NK-92 (cell line): ENCODE results near the gene DLK2.
"Not testable (repeated sequence)": the region's sequence is repeated elsewhere in the genome, so short reads cannot be mapped to it uniquely, and the experiment has no call there.

Experiments
- DNase-seq: peaks from one replicate; lab custom pipeline; 2025; ENCODE audit not compliant: unreplicated experiment; lab: John Stamatoyannopoulos, UW

Gene DLK2

GRCh38 chr6:43428874-43429273 is 26.5 kb downstream of the DLK2 start:
- DNase-seq = no peak

- DNase-seq = no peak
These were observed 27.2 kb downstream of the DLK2 start for GRCh38 chr6:43428112-43428570.

- peak; percentile 77 for DNase-seq
These were observed 27.8 kb downstream of the DLK2 start, which contains the start of gene ABCC10 for GRCh38 chr6:43427406-43428111. TSS of gene ABCC10 (plus strand) at chr6:43427541. CDS start at chr6:43427979, 438 bp downstream.

GRCh38 chr6:43426928-43427405 is 28.4 kb downstream of the DLK2 start:
- no peak for DNase-seq

GRCh38 chr6:43425083-43425482 is 30.3 kb downstream of the DLK2 start:
- DNase-seq = not testable (repeated sequence)

GRCh38 chr6:43421831-43422230 is 33.5 kb downstream of the DLK2 start:
- DNase-seq = no peak

- DNase-seq = no peak
These were observed 35.2 kb downstream of the DLK2 start for GRCh38 chr6:43420012-43420709.

GRCh38 chr6:43416935-43417334 is 38.4 kb downstream of the DLK2 start:
- DNase-seq = no peak

GRCh38 chr6:43415275-43415674 is 40.1 kb downstream of the DLK2 start:
- DNase-seq = not testable (repeated sequence)

GRCh38 chr6:43413002-43413401 is 42.3 kb downstream of the DLK2 start:
- DNase-seq = no peak

- no peak for DNase-seq
These were observed 42.8 kb downstream of the DLK2 start for GRCh38 chr6:43412541-43412940.

GRCh38 chr6:43410776-43411175 is 44.6 kb downstream of the DLK2 start:
- DNase-seq = not testable (repeated sequence)

GRCh38 chr6:43408259-43408658 is 47.1 kb downstream of the DLK2 start:
- DNase-seq = no peak

- no peak for DNase-seq
These were observed 48.1 kb downstream of the DLK2 start for GRCh38 chr6:43407296-43407695.

GRCh38 chr6:43405354-43405753 is 50.0 kb downstream of the DLK2 start:
- DNase-seq = no peak

- no peak for DNase-seq
These were observed 52.5 kb downstream of the DLK2 start for GRCh38 chr6:43402820-43403219.

- DNase-seq = no peak
These were observed 53.6 kb downstream of the DLK2 start for GRCh38 chr6:43401730-43402129.
